ENCODE results near the gene EPHB3. TPM values are rescaled to one million over a fixed set of nuclear protein-coding genes. Genes with fewer than 3 reads are reported as not detected.

EPHB3 gene
- total and polyA plus RNA-seq, 10 of the 15 experiments (the other 5 are each of a cell fraction or from before 2014, with no cell fraction given): 0.09 TPM; not detected in 9

- no peak for TF ChIP-seq MYB (IDR thresholded peaks at IDR 0.05; ENCODE audit: borderline replicate concordance, low read depth, low read length)
- no peak for TF ChIP-seq CREM (IDR thresholded peaks at IDR 0.05; ENCODE audit: low read depth)
- no peak for TF ChIP-seq ZNF207 (IDR thresholded peaks at IDR 0.05; ENCODE audit: borderline replicate concordance)
- no peak for TF ChIP-seq RAD51 (IDR thresholded peaks at IDR 0.05)
These were observed 10.5 kb upstream of the EPHB3 start (continued) for GRCh38 chr3:184551103-184551502.

GRCh38 chr3:184551614-184552256, 9.8 kb upstream of the EPHB3 start:
- no peak overlapping the region for H3K4me2 ChIP-seq (ENCODE audit: control insufficient read depth, insufficient read depth)

More at GRCh38 chr3:184551614-184552256, 9.8 kb upstream of the EPHB3 start:
- RAD21 ChIA-PET (ENCODE audit: unreplicated experiment): no interaction called here
- no peak overlapping the region for H3K9ac ChIP-seq (ENCODE audit: control insufficient read depth, insufficient read depth, low read length)
- 55% methylated on average over 12 of the region's 12 CpGs for WGBS (ENCODE audit: insufficient coverage, insufficient replicate concordance, low lambda C conversion rate, missing lambda C conversion rate)
- H2AFZ ChIP-seq (ENCODE audit: control insufficient read depth, low read depth, low read length): no peak overlapping the region
- no peak overlapping the region for H3K27ac ChIP-seq (ENCODE audit: control insufficient read depth, insufficient read depth)
- H3K79me2 ChIP-seq (ENCODE audit: control insufficient read depth, insufficient read depth, low read length): no peaks in the 10 kb centered on the region
- CTCF ChIA-PET: no interaction called here
- ATAC-seq (no peak), FAIRE-seq (no peak), DNase-seq (ENCODE audit: low read depth, low spot score) (no peak)
- BruUV-seq (replicated peaks): no TSS peak
- SMC1A ChIA-PET (ENCODE audit: uncharacterized antibody, unreplicated experiment): interaction anchor here (0.6 to 0.7 kb wide), 2 partner anchors 9 to 228 kb away, joined by 3 read pairs; partner anchors contain the start of gene EPHB3
- POLR2A ChIA-PET: interaction anchor here (0.7 kb wide), 1 partner anchor 205 kb away, joined by 3 read pairs; no protein-coding TSS in a partner anchor
- no peak overlapping the region for H3K4me3 ChIP-seq
- no peaks in the 10 kb centered on the region for H4K20me1 ChIP-seq (ENCODE audit: control insufficient read depth, insufficient read depth)
- TF ChIP-seq PBX3 (IDR thresholded peaks at IDR 0.05; ENCODE audit: insufficient replicate concordance, low read depth, low read length): peak; percentile 40
- no peak for TF ChIP-seq IKZF2 (IDR thresholded peaks at IDR 0.05)
- TF ChIP-seq NR2C1 (IDR thresholded peaks at IDR 0.05): no peak
- no peak for TF ChIP-seq SMAD5 (IDR thresholded peaks at IDR 0.05; ENCODE audit: low read depth)
- TF ChIP-seq POLR2A (IDR thresholded peaks at IDR 0.05; ENCODE audit: low read depth, low read length): no peak
- TF ChIP-seq PKNOX1 (IDR thresholded peaks at IDR 0.05): peak; percentile 67
- H3K4me1 ChIP-seq (ENCODE audit: control insufficient read depth, insufficient read depth, low read length): no peaks in the 10 kb centered on the region
- peaks cover 1 to 2% of the 10 kb centered on the region in 2 experiments; a peak in 2 of 4 replicates for H3K27me3 ChIP-seq (replicated peaks in 1 of 2; ENCODE audit: control insufficient read depth in 2 of 2, insufficient read depth in 2 of 2, low read length in 1 of 2)
- intact Hi-C loops (cut with micrococcal nuclease; ENCODE audit: unreplicated experiment) (no loop called here), in situ Hi-C loops (cut with MboI) (no loop called here)
- no peaks in the 10 kb centered on the region for H3K9me3 ChIP-seq (replicated peaks; ENCODE audit: control insufficient read depth, insufficient read depth, low read length)
- H3K36me3 ChIP-seq (ENCODE audit: control insufficient read depth in 2 of 2, insufficient read depth in 2 of 2, low read length in 1 of 2): no peaks in the 10 kb centered on the region

Measured in GM12878 (cell line).